HG02981 (cell line): ENCODE data around the gene RBM44.
"Not testable (repeated sequence)": the region's sequence is repeated elsewhere in the genome, so short reads cannot be mapped to it uniquely, and the experiment has no call there.

Experiments used
- ATAC-seq: cut with Tn5 transposase; IDR thresholded peaks from one replicate; pipeline ENCODE4 v1.9.1; 2021; ENCODE audit warnings: mild to moderate bottlenecking, moderate library complexity; ENCODE audit not compliant: unreplicated experiment

The RBM44 gene

DNA sequence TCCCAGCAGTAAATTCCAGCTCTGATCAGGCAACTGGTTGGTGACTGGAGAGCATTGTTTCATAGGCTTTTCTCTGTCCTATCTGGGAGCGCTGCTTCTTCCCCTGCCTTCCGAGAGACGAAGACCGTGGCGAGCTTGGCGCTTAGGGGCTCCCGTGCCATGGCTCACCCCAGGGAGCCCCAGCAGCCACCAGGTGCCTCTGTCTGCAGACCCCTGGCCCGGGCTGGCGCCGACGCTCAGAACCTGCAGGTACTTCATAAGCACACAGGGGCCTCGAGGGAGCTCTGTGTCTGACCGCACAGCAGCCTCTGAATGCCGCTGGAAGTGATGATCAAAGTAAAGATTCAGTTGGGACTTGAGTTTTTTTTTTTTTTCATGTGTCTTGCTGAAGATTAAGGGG, 19.1 kb upstream of the RBM44 start:
- no peak for ATAC-seq

DNA sequence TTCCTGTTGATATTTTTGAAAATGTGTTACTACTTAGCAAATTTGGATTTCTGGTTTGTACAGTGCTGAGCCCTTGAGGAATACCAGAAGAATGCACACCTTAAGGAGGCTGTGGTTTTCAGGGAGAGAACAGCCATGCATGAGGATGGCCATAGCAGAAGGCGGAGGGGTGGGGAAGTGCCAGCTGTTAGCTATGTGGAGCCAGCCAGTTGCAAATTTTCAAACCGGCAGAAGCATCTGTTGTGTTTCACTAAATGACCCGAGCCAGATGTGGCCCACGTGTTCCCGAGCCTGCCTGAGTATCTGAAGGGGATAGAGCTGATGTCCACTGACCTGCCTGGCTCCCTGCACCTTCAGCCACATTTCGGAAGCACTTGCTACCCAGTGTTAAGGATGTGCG, 16.4 kb upstream of the RBM44 start:
- ATAC-seq, result no peak

DNA sequence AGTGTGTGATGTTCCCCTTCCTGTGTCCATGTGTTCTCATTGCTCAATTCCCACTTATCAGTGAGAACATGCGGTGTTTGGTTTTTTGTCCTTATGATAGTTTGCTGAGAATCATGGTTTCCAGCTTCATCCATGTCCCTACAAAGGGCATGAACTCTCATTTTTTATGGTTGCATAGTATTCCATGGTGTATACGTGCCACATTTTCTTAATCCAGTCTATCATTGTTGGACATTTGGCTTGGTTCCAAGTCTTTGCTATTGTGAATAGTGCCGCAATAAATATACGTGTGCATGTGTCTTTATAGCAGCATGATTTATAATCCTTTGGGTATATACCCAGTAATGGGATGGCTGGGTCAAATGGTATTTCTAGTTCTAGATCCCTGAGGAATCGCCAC, 14.9 kb upstream of the RBM44 start:
- ATAC-seq, result not testable (repeated sequence)

DNA sequence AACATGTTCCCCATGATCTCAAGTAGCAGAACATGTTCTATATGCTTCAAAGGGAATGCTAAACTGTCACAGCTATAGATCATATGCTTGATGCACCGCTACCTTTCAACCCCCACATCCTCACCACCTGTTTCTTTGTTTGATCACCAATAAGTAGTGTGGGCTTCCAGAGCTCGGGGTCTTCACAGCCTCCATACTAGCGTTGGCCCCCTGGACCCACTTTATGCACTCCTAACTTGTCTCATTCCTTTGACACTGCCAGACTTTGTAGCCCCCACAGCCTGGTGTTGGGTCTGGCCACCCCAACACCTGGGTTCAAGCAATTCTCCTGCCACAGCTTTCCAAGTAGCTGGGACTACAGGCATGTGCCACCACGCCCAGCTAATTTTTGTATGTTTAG, 11.6 kb upstream of the RBM44 start:
- ATAC-seq, result no peak

DNA sequence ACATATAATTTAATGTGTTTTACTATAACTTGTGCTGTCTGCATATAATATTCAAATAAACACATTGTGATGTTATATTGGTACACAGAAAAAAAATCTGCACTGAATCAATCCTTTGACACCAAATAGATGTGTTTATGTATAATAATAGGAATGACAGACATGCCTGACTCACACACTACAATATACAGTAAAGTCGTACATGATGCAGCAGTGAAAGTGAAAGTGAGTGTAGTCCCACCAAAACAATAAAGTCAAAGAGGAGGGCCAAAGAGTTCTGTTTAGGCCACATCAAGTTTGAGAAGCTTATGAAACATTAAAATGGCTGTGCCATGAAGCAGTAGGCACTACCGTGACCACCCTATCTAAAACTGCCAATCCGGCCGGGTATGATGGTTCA, 8.2 kb upstream of the RBM44 start:
- no peak for ATAC-seq

DNA sequence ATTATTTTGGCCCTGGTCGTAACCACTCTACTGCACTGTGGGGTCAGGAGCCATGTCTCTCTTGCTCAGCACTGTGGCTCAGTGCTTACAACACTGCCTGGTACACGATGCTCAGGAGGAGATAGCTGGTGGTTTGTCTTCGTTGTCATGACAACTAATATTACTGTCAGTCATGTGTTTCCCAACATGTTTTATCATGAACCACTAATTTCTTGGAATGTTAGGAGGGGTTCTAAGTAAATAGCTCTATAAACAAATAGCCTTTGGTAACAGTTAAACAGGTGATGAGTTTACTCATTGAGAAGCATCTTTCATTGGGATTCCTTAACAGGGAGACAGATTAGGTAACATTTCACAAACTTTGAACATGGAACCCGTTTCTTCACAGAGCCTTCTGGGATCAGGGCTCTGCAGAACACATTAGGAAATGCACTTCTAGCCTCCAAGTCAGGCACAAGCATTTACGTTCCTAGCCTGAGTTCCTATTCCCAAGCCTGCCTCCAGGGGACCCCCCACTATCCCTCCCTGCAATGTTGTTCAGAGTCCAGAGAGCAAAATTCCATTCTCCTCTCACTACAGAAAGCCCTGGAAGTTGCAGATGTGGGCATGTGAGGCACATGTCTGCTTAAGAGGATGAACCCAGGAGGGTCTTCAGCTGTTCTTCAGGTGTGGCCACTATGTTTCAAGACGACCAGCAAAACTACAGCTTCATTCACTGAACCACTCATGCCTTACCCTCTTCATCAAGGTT, 6.4 kb upstream of the RBM44 start:
- no peak for ATAC-seq

DNA sequence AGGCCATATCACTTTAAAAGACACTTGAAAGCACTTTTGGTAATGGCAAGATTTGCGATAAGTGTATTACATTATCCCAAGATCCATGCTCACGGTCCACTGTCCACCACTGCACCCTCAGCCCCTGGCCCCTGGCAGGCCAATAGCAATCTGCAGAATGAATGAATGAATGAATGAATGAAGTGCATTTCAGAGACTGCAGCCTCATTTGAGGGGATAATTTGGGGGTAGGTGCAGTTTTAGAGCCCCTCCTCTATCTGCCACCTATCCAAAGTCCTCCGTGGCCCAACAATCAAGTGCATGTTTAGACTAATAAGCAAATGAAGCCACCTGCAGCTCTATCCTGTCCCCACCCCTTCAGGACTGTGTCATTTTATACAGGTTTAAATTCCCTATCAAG, 1.3 kb upstream of the RBM44 start:
- no peak for ATAC-seq

DNA sequence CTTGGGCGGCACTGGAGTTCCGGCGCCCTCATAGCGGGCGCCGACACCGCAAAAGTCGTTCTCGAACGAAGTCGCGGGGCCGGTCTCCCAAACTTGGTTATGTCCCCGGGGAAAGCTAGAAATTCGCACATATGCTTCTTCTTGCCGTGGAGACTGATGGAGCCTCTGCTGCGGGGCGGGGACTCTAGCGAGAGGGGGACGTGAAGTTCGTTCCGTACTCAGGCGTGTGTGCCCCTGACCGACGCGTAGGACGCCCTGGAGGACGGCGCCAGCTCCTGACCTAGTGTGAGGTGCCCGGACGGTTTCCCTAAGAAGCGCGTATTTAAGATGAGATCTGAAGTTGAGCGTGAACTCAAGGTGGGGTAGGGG, 465 bp downstream of the RBM44 start:
- ATAC-seq, result no peak

DNA sequence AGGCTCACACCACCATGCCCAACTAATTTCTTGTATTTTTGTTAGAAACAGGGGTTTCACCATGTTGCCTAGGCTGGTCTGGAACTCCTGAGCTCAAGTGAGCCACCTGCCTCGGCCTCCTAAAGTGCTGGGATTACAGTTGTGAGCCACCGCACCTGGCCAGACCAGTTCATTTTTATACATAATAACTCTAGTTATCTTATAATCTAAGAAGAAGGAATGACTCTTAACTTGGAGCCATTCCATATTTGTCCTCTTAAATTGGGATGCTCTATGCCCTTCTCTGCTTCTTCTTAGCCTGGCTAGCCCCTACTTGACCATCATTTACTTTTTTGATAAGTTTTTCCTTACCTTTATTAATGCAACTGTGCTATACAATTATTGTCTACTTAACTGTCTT, 2.9 kb downstream of the RBM44 start:
- ATAC-seq, result no peak

DNA sequence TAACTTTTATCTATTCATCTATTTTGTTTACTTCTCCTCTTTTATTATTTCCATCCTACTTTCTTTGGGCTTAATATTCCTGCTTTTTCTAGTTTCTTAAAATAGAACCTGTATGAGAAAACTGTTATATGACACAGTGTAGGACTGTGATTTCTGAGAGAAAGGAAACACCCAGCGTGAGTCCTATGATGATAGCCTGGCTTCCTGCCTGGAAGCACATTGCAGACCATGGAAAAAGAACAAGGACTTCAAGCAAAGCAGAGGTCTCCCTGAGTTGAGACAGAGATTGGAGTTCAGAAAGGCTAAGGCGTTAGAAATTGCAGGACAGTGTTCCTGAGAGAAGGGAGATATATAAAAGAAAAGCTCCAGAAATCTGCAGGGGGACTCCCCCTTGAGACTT, 7.8 kb downstream of the RBM44 start:
- no peak for ATAC-seq

DNA sequence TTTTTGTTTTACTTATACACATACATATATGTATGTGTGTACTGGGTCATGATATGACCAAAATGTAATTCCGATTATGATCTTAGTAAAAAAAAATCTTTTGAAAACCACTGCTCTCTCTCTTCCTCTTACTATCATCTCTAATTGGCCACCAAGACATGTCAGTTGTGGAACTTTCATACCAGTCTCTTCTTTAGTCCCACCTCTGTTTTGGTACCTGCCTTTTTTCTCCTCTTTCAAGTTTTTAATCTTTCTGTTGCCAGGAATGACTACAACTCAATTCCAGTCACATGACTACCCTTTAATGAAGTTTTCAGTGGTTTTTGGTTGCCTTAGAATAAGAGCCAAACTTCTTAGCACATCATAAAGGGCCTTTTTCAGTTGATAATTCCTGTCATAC, 17.1 kb downstream of the RBM44 start:
- ATAC-seq, result no peak

DNA sequence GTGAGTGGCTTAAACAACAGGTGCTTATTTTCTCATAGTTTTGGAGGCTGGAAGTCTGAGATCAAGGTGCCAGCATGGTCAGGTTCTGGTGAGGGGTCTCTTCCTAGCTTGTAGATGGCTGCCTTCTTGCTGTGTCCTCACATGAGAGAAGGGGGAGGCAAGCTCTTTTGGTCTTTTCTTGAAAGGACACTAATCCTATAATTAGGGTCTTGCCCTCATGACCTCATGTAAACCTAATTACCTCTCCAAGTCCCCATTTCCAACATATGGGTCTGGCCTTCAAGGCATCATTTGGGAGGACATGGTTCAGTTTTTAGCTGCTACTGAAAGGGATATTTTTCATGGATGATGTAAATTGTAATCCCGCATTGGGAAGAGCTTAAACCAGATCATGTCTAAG, 18.0 kb downstream of the RBM44 start:
- ATAC-seq, result no peak

DNA sequence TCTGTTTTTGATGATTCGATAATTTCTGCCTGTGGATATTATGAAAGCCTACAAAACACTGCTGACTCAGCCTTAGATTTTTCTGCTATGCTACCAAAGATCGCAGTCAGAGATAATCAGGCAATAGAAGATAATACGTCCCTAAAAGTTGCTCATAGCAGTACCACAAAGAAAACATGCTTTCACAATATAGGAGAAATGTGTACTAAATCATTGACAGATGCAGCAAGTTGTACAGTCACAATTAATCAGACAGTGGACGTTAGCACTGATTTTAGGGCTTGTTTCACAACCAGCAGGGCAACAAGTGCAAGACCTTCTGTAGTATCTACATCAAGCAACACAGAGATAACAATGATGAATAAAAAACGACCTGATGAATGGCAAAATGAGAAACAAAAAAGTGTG, 19.5 kb downstream of the RBM44 start:
- no peak for ATAC-seq

DNA sequence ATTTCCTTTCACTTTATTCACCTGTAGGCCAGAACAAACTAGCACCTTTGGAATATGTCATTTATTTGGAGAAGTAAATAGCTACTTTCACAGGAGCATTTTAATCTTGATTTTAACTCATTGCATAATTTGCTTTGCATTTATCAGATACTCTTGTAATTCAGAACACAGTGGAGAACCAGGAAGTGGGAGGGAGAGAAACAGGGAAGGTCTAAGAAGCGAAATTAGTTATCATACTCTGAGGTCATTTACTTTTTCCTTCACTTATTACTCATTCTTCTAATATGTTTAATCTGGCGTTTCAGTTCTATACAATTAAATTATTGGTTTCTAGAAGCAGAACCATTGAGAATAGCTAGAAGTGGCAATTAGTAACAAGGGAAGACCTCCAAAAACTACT, 20.7 kb downstream of the RBM44 start:
- ATAC-seq, result no peak

DNA sequence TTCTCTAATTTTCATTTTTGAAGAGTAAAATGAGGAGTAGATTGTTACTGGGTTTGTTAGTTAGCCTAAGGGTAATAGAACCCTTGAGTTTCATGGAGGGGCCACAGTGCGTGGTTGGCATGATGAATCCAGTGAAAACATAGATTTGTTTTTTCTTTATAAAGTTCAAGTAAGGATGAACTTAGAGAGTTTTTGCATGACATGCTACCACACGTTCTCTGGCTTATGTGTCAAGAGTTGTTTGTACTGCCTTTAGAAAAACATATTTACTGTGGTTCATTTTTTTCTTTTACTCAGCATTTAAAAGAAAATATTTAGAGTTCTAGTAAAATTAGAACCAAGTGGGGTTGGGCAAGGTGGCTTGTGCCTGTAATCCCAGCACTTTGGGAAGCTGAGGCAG, 21.8 kb downstream of the RBM44 start:
- no peak for ATAC-seq

DNA sequence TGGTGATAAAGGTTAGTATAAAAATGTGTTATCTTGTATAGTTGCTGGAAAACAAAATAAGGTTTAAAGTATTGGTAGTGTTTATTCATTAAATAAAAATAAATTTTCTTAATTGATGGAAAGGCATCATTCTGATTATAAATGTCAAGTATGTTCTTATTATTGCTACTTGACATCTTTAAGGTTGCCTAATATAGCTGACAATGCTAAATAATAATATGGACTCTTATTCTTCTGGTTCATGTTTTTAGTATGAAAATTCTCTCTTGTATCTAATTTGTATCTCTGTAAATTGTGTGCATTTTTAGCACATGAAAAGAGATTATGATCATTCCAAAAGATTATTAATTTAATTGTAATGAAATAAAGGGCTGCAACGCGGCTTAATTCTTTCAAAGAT, 25.0 kb downstream of the RBM44 start:
- ATAC-seq, result no peak

DNA sequence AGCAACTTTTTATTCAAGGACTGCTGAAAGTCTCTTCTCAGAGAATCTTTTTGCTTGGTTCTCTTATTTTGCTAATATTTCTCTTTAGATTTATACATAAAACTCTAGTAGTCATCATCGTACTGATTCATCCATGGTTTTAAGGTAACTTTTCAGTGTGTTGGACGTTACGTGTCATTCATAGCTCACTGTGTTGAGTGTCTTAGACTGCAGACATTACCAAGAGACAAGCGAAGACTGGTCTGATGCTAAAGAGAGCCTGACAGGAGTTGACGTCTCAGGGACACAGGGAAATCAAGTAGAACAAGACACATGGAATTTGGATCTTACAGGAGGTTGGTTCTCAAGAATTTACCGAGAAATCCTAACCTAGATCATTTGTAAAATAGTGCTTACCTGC, 25.5 kb downstream of the RBM44 start:
- no peak for ATAC-seq

DNA sequence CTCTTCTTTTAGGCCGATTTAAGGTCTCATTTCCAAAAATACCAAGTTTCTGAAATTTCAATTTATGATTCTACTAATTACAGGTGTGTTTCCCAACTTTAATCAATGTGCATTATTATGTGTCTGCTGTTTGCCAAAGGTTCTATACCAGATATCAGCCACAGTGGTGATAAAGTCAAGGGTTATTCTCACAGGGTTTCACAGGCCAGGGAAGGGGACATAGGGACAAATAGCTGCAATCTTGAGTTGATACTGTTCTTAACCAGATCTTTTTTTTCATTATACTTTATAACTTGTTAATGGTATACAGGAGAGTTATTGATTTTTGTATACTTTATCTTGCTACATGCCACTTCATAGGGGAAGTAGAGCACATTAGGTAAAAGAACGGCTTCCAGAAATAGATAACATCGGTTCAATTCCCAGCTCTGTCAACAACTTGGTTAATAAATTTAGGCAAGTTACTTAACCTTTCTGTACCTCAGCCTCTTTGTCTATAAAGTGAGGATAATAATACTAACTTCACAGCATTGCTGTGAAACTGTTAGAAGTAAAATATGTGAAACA, 28.9 kb downstream of the RBM44 start:
- no peak for ATAC-seq

DNA sequence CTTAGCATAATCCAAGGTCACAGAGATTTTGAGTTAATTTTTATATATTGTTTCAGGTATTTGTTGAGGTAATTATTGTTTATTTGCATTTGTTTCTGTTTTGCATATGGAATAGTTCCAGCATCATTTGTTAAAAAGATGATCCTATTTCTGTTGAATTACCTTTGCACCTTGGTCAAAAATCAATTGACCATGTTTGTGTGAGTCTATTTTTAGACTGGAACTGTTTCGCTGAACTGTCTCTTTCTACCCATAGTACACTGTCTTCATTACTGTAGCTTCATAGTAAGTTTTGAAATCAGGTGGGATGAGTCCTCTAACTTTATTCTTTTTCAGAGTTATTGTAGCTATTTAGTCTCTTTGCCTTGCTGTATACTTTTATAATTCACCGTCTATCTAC, 31.9 kb downstream of the RBM44 start:
- ATAC-seq, result no peak

DNA sequence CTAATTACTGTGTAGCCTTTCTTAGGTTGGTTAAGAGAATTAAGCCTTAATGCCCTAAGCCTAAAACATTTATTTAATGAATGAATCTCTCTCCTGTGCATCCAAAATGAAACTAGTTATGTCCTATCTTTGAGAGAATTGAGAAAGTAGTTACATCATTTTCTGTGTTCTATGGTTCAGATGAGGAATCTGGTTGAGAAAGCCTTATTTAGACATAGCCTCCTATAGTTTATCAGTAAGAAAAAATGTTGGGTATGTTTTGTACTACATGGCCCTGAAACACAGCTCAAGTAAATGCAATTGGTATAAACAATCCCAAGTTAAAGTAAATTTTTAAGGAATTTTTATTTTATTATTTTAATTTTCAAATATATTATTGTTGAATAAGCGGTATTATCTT, 35.0 kb downstream of the RBM44 start:
- no peak for ATAC-seq

DNA sequence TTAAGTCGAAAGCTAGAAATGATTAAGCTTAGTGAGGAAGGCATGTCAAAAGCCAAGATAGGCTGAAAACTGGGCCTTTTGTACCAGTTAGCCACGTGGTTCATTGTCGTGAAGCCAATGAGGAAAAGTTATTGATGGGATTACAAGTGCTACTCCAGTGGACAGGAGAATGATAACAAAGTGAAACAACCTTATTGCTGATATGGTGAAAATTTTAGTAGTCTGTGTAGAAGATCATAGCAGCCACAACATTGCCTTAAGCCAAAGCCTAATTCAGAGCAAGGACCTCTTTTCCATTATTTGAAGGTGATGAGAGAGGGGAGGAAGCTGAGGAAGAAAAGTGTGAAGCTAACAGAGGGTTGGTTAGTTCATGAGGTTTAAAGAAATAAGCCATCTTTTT, 36.8 kb downstream of the RBM44 start:
- no peak for ATAC-seq

DNA sequence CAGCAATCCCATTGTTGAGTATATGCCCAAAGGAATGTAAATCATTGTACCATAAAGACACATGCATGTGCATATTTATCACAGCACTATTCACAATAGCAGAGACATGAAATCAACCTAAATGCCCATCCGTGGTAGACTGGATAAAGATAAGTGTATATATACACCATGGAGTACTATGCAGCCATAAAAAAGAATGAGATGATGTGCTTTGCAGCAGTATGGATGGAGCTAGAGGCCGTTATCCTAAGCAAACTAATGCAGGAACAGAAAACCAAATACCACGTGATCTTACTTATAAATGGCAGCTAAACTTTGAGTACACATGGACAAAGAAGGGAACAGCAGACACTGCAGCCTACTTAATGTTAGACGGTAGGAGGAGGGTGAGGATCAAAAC, 42.5 kb downstream of the RBM44 start:
- ATAC-seq, result no peak

DNA sequence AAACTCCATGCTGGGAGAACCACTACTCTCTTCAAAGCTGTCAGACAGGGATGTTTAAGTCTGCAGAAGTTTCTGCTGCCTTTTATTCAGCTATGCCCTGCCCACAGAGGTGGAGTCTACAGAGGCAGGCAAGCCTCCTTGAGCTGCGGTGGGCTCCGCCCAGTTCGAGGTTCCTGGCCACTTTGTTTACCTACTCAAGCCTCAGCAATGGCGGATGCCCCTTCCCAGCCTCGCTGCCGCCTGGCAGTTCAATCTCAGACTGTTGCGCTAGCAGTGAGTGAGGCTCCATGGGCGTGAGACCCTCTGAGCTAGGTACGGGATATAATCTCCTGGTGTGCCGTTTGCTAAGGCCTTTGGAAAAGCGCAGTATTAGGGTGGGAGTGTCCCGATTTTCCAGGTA, 50.4 kb downstream of the RBM44 start:
- ATAC-seq, result not testable (repeated sequence)
